WTC11 (cell line): Measurements from ENCODE around the gene DIAPH1. TPM values are rescaled to one million over a fixed set of nuclear protein-coding genes. Genes with fewer than 3 reads are reported as not detected.

Experiments
- ATAC-seq: fragments of 200-7000 bp; cut with Tn5 transposase; 2 replicates; pipeline ENCODE4 v1.10.0; 2021; ENCODE audit warnings: mild to moderate bottlenecking, moderate library complexity
- CTCF ChIA-PET: fragments of 300-600 bp; sonication (Branson Sonifier 250); formaldehyde crosslinking; loops from one replicate; lab custom pipeline; 2021; ENCODE audit warnings: antibody characterized with exemption; lab: Charles Lee
- POLR2A ChIA-PET: fragments of 350-600 bp; sonication (Branson Sonifier 250); formaldehyde crosslinking; loops from one replicate; lab custom pipeline; 2021; ENCODE audit warnings: antibody characterized with exemption; lab: Charles Lee
- DNase-seq: peaks from one replicate; pipeline ENCODE4 v3.0.0; 2021; ENCODE audit warnings: low spot score
- H3K27ac Mint-ChIP-seq: 2 replicates; pipeline ENCODE4 v1.8.0; 2021; ENCODE audit warnings: mixed read lengths
- H3K27me3 Mint-ChIP-seq: 2 replicates; pipeline ENCODE4 v1.8.0; 2021; ENCODE audit warnings: low read depth, mild to moderate bottlenecking, moderate library complexity, mixed read lengths
- H3K36me3 Mint-ChIP-seq: 2 replicates; pipeline ENCODE4 v1.8.0; 2021; ENCODE audit warnings: mixed read lengths
- H3K4me1 Mint-ChIP-seq: 2 replicates; pipeline ENCODE4 v1.8.0; 2022; ENCODE audit warnings: mixed read lengths
- H3K4me3 Mint-ChIP-seq: 2 replicates; pipeline ENCODE4 v1.8.0; 2021; ENCODE audit warnings: mild to moderate bottlenecking, moderate library complexity, mixed read lengths
- H3K9me3 Mint-ChIP-seq: 2 replicates; pipeline ENCODE4 v1.8.0; 2021; ENCODE audit warnings: mixed read lengths
- ATF1 ChIP-seq: sonication (generic); formaldehyde crosslinking; IDR thresholded peaks from 2 replicates; pipeline ENCODE4 v1.8.1; 2023; ENCODE audit warnings: mild to moderate bottlenecking, moderate library complexity, missing genetic modification reagents
- CREM ChIP-seq: sonication (generic); formaldehyde crosslinking; IDR thresholded peaks from 2 replicates; pipeline ENCODE4 v1.8.1; 2022; ENCODE audit warnings: mild to moderate bottlenecking, missing genetic modification reagents, moderate library complexity
- ERG ChIP-seq: fragments of 250-450 bp; sonication (Bioruptor Pico); IDR thresholded peaks from 2 replicates; pipeline ENCODE4 v1.8.0; 2021; ENCODE audit warnings: mild to moderate bottlenecking
- ETV6 ChIP-seq: sonication (generic); formaldehyde crosslinking; IDR thresholded peaks from 2 replicates; pipeline ENCODE4 v1.8.1; 2022; ENCODE audit warnings: mild to moderate bottlenecking, missing genetic modification reagents
- GTF2I ChIP-seq: fragments of 250-450 bp; sonication (Bioruptor Pico); conservative IDR thresholded peaks from 2 replicates; pipeline ENCODE4 v1.4.0; 2021; ENCODE audit warnings: mild to moderate bottlenecking
- JAZF1 ChIP-seq: fragments of 250-450 bp; sonication (Bioruptor Pico); IDR thresholded peaks from 2 replicates; pipeline ENCODE4 v1.9.0; 2021; ENCODE audit warnings: moderate library complexity, mild to moderate bottlenecking, inconsistent platforms
- JUN ChIP-seq: sonication (generic); formaldehyde crosslinking; IDR thresholded peaks from 2 replicates; pipeline ENCODE4 v1.8.0; 2023; ENCODE audit warnings: mild to moderate bottlenecking, missing genetic modification reagents
- MLX ChIP-seq: sonication (generic); formaldehyde crosslinking; IDR thresholded peaks from 2 replicates; pipeline ENCODE4 v1.8.1; 2023; ENCODE audit warnings: mild to moderate bottlenecking, missing genetic modification reagents, moderate library complexity
- MYBL2 ChIP-seq: sonication (generic); formaldehyde crosslinking; IDR thresholded peaks from 2 replicates; pipeline ENCODE4 v1.8.1; 2023; ENCODE audit warnings: mild to moderate bottlenecking, moderate library complexity, missing genetic modification reagents
- OVOL2 ChIP-seq: fragments of 250-450 bp; sonication (Bioruptor Pico); IDR thresholded peaks from 2 replicates; pipeline ENCODE4 v1.9.0; 2021; ENCODE audit warnings: mild to moderate bottlenecking, borderline replicate concordance
- RORB ChIP-seq: fragments of 250-450 bp; sonication (Bioruptor Pico); IDR thresholded peaks from 2 replicates; pipeline ENCODE4 v1.9.0; 2021; ENCODE audit warnings: mild to moderate bottlenecking
- SMAD3 ChIP-seq: sonication (generic); formaldehyde crosslinking; IDR thresholded peaks from 2 replicates; pipeline ENCODE4 v1.8.0; 2022; ENCODE audit warnings: missing genetic modification reagents, mild to moderate bottlenecking, borderline replicate concordance
- SMAD4 ChIP-seq: sonication (generic); formaldehyde crosslinking; IDR thresholded peaks from 2 replicates; pipeline ENCODE4 v1.8.0; 2022; ENCODE audit warnings: mild to moderate bottlenecking, missing genetic modification reagents
- ZBTB21 ChIP-seq: sonication (generic); formaldehyde crosslinking; IDR thresholded peaks from 2 replicates; pipeline ENCODE4 v1.8.1; 2023; ENCODE audit warnings: mild to moderate bottlenecking, missing genetic modification reagents, borderline replicate concordance
- ZNF219 ChIP-seq: sonication (generic); formaldehyde crosslinking; IDR thresholded peaks from 2 replicates; pipeline ENCODE4 v1.8.0; 2023; ENCODE audit warnings: missing genetic modification reagents, mild to moderate bottlenecking, borderline replicate concordance
- ZNF232 ChIP-seq: sonication (generic); formaldehyde crosslinking; IDR thresholded peaks from 2 replicates; pipeline ENCODE4 v1.8.0; 2022; ENCODE audit warnings: mild to moderate bottlenecking, missing genetic modification reagents
- ZNF423 ChIP-seq: fragments of 250-450 bp; sonication (Bioruptor Pico); IDR thresholded peaks from 2 replicates; pipeline ENCODE4 v2.1.2; 2022; ENCODE audit warnings: mild to moderate bottlenecking, moderate library complexity
- ZNF512 ChIP-seq: sonication (generic); formaldehyde crosslinking; IDR thresholded peaks from 2 replicates; pipeline ENCODE4 v1.8.1; 2022; ENCODE audit warnings: missing genetic modification reagents, borderline replicate concordance
- ZNF671 ChIP-seq: fragments of 250-450 bp; sonication (Bioruptor Pico); IDR thresholded peaks from 2 replicates; pipeline ENCODE4 v1.8.0; 2021; ENCODE audit warnings: mild to moderate bottlenecking
- total RNA-seq: library from RNA; stranded (reverse); gene quantifications from 3 replicates; pipeline ENCODE4 v1.2.3, GENCODE V29; 2021
- TF ChIP-seq, protein P1 (sequence below): sonication (generic); formaldehyde crosslinking; IDR thresholded peaks from 2 replicates; pipeline ENCODE4 v1.8.1; 2023; ENCODE audit warnings: mild to moderate bottlenecking, moderate library complexity, missing genetic modification reagents
- TF ChIP-seq, protein P2 (sequence below): sonication (generic); formaldehyde crosslinking; IDR thresholded peaks from 2 replicates; pipeline ENCODE4 v1.8.1; 2022; ENCODE audit warnings: low read depth, missing genetic modification reagents, borderline replicate concordance
- TF ChIP-seq, protein P3 (sequence below): sonication (generic); formaldehyde crosslinking; IDR thresholded peaks from 2 replicates; pipeline ENCODE4 v1.8.0; 2023; ENCODE audit warnings: missing genetic modification reagents, mild to moderate bottlenecking, borderline replicate concordance

Gene DIAPH1
- total RNA-seq, 1 experiment from 2014 or later: 109 TPM

GRCh38 chr5:141543053-141543452, 75.7 kb downstream of the DIAPH1 start:
- ChIA-PET CTCF (no interaction called here), POLR2A (no interaction called here)
- peaks cover 13% of the 10 kb centered on the region for H3K9me3 Mint-ChIP-seq
- H3K36me3 Mint-ChIP-seq: peaks cover 39% of the 10 kb centered on the region
- no peak overlapping the region for H3K27ac Mint-ChIP-seq
- no peak for DNase-seq
- H3K27me3 Mint-ChIP-seq: no peaks in the 10 kb centered on the region
- TF ChIP-seq ZNF671 (CRISPR knock-in tag) (no peak), GTF2I (CRISPR knock-in tag) (no peak), JUN (CRISPR knock-in tag) (no peak), SMAD4 (CRISPR knock-in tag) (no peak), OVOL2 (no peak), ZNF219 (no peak)
- TF ChIP-seq, protein P1, sequence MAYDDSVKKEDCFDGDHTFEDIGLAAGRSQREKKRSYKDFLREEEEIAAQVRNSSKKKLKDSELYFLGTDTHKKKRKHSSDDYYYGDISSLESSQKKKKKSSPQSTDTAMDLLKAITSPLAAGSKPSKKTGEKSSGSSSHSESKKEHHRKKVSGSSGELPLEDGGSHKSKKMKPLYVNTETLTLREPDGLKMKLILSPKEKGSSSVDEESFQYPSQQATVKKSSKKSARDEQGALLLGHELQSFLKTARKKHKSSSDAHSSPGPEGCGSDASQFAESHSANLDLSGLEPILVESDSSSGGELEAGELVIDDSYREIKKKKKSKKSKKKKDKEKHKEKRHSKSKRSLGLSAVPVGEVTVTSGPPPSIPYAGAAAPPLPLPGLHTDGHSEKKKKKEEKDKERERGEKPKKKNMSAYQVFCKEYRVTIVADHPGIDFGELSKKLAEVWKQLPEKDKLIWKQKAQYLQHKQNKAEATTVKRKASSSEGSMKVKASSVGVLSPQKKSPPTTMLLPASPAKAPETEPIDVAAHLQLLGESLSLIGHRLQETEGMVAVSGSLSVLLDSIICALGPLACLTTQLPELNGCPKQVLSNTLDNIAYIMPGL (CRISPR knock-in tag): no peak
- TF ChIP-seq, all 79 proteins: peak for 0
- ATAC-seq: no peak
- Mint-ChIP-seq H3K4me1 (no peaks in the 10 kb centered on the region), H3K4me3 (no peak overlapping the region)

DNA sequence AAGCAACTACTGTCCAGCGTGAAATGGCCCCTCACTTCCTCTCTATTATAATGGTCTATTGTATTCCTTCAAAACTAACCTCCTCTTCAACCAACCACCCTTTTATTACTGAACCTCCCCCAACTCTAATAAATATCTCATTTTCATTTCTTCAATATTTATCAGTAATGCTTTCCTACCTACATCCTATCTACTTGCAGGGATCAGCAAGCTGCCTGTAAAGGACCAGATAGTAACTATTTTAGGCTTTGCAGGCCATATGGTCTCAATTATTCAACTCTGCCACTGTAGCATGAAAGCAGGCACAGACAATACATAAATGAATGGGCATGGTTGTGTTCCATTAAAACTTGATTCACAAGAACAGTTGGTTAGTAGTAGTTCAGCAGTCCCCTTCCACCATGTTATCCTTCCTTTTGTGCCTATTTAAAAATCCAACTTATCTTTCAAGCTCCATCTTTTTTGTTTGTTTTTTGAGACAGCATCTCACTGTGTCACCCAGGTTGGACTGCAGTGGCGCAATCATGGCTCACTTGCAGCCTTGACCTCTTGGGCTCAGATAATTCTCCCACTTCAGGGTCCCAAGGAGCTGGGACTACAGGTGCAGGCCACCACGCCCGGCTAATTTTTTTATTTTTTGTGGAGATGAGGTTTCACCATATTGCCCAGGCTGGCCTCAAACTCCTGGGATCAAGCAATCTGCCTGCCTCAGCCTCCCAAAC, 84.1 kb downstream of the DIAPH1 start:
- CTCF ChIA-PET: interaction anchor here (0.9 to 2.1 kb wide), 3 partner anchors 10 to 311 kb away, joined by 3 to 9 read pairs (median 3); partner anchors contain the start of gene PCDHB14
- H3K27ac Mint-ChIP-seq: no peak overlapping the region
- no peak overlapping the region for H3K4me3 Mint-ChIP-seq
- no peaks in the 10 kb centered on the region for H3K9me3 Mint-ChIP-seq
- ATAC-seq: no peak
- TF ChIP-seq ZNF512 (CRISPR knock-in tag) (no peak), RORB (CRISPR knock-in tag) (no peak), ZBTB21 (CRISPR knock-in tag) (no peak), JAZF1 (CRISPR knock-in tag) (no peak), ZNF423 (no peak), ETV6 (CRISPR knock-in tag) (no peak), ZNF232 (no peak), CREM (CRISPR knock-in tag) (no peak), ERG (CRISPR knock-in tag) (no peak), MYBL2 (CRISPR knock-in tag) (no peak)
- POLR2A ChIA-PET: interaction anchor here (1.4 kb wide), 1 partner anchor 122 kb away, joined by 4 read pairs; the partner anchor contains the start of gene PCDHGA10
- H3K36me3 Mint-ChIP-seq: peaks cover 23% of the 10 kb centered on the region
- no peak for DNase-seq
- H3K4me1 Mint-ChIP-seq: no peaks in the 10 kb centered on the region
- no peaks in the 10 kb centered on the region for H3K27me3 Mint-ChIP-seq

GRCh38 chr5:141533897-141534296, 84.9 kb downstream of the DIAPH1 start:
- ChIA-PET CTCF (interaction anchor here (0.6 to 2.1 kb wide), 2 partner anchors 9 to 85 kb away, joined by 3 to 9 read pairs; partner anchors contain the start of gene DIAPH1), POLR2A (interaction anchor here (1.4 kb wide), 1 partner anchor 121 kb away, joined by 4 read pairs; the partner anchor contains the start of gene PCDHGA10)
- Mint-ChIP-seq H3K4me3 (no peak overlapping the region), H3K27me3 (no peaks in the 10 kb centered on the region), H3K9me3 (no peaks in the 10 kb centered on the region), H3K27ac (no peak overlapping the region), H3K36me3 (peaks cover 20% of the 10 kb centered on the region), H3K4me1 (no peaks in the 10 kb centered on the region)
- no peak for DNase-seq
- ATAC-seq: no peak
- TF ChIP-seq MLX (CRISPR knock-in tag): no peak
- TF ChIP-seq, protein P2, sequence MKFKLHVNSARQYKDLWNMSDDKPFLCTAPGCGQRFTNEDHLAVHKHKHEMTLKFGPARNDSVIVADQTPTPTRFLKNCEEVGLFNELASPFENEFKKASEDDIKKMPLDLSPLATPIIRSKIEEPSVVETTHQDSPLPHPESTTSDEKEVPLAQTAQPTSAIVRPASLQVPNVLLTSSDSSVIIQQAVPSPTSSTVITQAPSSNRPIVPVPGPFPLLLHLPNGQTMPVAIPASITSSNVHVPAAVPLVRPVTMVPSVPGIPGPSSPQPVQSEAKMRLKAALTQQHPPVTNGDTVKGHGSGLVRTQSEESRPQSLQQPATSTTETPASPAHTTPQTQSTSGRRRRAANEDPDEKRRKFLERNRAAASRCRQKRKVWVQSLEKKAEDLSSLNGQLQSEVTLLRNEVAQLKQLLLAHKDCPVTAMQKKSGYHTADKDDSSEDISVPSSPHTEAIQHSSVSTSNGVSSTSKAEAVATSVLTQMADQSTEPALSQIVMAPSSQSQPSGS (CRISPR knock-in tag): no peak
- TF ChIP-seq, protein P3, sequence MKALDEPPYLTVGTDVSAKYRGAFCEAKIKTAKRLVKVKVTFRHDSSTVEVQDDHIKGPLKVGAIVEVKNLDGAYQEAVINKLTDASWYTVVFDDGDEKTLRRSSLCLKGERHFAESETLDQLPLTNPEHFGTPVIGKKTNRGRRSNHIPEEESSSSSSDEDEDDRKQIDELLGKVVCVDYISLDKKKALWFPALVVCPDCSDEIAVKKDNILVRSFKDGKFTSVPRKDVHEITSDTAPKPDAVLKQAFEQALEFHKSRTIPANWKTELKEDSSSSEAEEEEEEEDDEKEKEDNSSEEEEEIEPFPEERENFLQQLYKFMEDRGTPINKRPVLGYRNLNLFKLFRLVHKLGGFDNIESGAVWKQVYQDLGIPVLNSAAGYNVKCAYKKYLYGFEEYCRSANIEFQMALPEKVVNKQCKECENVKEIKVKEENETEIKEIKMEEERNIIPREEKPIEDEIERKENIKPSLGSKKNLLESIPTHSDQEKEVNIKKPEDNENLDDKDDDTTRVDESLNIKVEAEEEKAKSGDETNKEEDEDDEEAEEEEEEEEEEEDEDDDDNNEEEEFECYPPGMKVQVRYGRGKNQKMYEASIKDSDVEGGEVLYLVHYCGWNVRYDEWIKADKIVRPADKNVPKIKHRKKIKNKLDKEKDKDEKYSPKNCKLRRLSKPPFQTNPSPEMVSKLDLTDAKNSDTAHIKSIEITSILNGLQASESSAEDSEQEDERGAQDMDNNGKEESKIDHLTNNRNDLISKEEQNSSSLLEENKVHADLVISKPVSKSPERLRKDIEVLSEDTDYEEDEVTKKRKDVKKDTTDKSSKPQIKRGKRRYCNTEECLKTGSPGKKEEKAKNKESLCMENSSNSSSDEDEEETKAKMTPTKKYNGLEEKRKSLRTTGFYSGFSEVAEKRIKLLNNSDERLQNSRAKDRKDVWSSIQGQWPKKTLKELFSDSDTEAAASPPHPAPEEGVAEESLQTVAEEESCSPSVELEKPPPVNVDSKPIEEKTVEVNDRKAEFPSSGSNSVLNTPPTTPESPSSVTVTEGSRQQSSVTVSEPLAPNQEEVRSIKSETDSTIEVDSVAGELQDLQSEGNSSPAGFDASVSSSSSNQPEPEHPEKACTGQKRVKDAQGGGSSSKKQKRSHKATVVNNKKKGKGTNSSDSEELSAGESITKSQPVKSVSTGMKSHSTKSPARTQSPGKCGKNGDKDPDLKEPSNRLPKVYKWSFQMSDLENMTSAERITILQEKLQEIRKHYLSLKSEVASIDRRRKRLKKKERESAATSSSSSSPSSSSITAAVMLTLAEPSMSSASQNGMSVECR (CRISPR knock-in tag): no peak
- TF ChIP-seq ATF1 (CRISPR knock-in tag): no peak
- TF ChIP-seq SMAD3 (CRISPR knock-in tag): no peak
